Vagina (tissue), 2 donors: ENCODE measurements around the gene DOCK1.

ENCODE experiments used
- POLR2AphosphoS5 ChIP-seq, 2 donors: sonication (generic); formaldehyde crosslinking; IDR thresholded peaks; one replicate each; pipeline ENCODE4 v1.9.0; 2017; ENCODE audit warnings: antibody characterized with exemption in 2 of 2, mild to moderate bottlenecking in 2 of 2, low read depth in 1 of 2; ENCODE audit not compliant: insufficient read depth in 1 of 2
- TF ChIP-seq, protein P1 (sequence below), 3 experiments: fragments of 450-650 bp in 2 of 3; fragments of 200-600 bp in 1 of 3; sonication (generic) in 1 of 3; IDR thresholded peaks; one replicate each; pipeline ENCODE4 v1.5.1; 2017 to 2019; ENCODE audit warnings: antibody characterized with exemption in 3 of 3, mild to moderate bottlenecking in 2 of 3, moderate library complexity in 2 of 3

GRCh38 chr10:127073666-127074065 lies 168.4 kb downstream of the DOCK1 start:
- TF ChIP-seq POLR2AphosphoS5 (IDR thresholded peaks at IDR 0.05; ENCODE audit: insufficient read depth in 1 of 2, low read depth in 1 of 2): no peak
- TF ChIP-seq, protein P1, sequence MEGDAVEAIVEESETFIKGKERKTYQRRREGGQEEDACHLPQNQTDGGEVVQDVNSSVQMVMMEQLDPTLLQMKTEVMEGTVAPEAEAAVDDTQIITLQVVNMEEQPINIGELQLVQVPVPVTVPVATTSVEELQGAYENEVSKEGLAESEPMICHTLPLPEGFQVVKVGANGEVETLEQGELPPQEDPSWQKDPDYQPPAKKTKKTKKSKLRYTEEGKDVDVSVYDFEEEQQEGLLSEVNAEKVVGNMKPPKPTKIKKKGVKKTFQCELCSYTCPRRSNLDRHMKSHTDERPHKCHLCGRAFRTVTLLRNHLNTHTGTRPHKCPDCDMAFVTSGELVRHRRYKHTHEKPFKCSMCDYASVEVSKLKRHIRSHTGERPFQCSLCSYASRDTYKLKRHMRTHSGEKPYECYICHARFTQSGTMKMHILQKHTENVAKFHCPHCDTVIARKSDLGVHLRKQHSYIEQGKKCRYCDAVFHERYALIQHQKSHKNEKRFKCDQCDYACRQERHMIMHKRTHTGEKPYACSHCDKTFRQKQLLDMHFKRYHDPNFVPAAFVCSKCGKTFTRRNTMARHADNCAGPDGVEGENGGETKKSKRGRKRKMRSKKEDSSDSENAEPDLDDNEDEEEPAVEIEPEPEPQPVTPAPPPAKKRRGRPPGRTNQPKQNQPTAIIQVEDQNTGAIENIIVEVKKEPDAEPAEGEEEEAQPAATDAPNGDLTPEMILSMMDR (IDR thresholded peaks at IDR 0.05): no peak
